Fibroblast of peridontal ligament (primary cell): Measurements from ENCODE around the gene SUMO2.
A peak's percentile ranks its signal among the peaks of the same experiment; 100 is the strongest.
"Not testable (repeated sequence)": the region's sequence is repeated elsewhere in the genome, so short reads cannot be mapped to it uniquely, and the experiment has no call there.

ENCODE experiments used
- DNase-seq: peaks from one replicate; pipeline ENCODE4 v3.0.0-alpha.2; 2010; ENCODE audit errors: extremely low read depth

Gene SUMO2

GRCh38 chr17:75144816-75145512 is 37.8 kb downstream of the SUMO2 start:
- no peak for DNase-seq

DNA sequence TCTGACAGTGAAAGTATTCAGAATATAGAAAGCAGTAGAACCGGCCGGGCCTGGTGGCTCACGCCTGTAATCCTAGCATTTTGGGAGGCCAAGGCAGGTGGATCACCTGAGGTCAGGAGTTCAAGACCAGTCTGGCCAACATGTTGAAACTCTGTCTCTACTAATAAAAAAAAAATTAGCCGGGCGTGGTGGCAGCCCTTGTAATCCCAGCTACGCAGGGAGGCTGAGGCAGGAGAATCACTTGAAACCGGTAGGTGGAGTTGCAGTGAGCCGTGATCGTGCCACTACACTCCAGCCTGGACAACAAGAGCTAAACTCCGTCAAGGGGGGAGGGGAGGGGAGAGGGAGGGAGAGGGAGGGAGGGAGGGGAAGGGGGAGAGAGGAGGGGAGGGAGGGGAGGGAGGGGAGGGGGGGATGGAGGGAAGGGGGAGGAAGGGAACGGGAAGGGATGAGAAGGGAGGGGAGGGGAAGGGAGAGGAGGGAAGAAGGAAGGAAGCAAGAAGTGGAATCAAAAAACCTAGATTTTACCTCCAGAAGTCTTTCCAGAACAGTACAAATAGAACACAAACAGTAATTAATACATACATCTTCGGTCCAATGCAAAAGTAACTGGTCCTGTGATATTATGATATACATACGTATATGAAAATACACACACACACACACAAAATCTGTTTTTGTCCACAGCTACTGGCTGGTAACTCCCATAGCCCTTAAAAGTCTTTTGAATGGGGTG is 40.4 kb downstream of the SUMO2 start:
- DNase-seq, result no peak

DNA sequence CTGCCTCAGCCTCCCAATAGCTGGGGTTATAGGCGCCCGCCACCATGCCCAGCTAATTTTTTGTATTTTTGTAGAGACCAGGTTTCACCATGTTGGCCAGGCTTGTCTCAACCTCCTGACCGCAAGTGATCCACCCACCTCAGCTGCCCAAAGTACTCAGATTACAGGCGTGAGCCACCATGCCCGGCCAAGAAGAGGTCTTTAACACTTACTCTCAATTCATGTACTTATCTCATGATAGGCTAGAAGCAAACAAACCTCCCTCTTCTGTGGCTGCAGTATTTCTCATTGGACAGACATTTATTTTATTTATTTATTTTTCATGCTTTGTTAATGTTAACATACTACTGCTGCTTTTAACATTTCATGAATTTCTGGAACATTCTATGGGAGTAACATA is 44.2 kb downstream of the SUMO2 start:
- DNase-seq, result no peak

DNA sequence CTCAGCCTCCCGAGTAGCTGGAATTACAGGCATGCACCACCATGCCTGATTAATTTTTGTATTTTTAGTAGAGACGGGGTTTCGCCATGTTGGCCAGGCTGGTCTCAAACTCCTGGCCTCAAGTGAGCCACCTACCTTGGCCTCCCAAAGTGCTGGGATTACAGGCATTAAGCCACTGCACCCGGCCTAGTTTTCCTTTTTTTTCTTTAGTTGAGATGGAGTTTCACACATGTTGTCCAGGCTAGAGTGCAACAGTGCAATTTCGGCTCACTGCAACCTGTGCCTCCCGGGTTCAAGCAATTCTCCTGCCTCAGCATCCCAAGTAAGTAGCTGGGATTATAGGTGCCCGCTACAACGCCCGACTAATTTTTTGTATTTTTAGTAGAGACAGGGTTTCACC is 45.0 kb downstream of the SUMO2 start:
- DNase-seq, result not testable (repeated sequence)

GRCh38 chr17:75135946-75136345 is 46.8 kb downstream of the SUMO2 start:
- DNase-seq, result no peak

DNA sequence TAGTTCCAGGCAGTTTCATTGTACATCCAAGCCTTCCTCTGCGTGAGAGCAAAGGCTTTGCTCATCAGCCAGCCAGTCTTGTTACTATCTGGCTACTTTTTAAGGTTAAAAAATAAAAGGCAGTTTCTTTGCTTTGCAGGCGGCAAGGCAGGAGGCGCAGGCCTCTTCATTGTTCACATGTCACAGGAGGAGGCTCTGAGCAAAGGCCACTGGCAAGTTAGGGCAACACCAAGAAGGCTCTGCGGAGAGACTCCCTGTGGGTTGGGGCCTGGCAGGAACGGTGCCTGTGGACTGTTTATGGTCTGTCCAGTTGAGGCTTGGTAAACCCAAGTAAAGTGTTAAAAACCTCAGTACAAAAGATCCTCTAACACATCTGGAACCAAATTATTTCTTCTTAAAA is 47.3 kb downstream of the SUMO2 start:
- no peak for DNase-seq

DNA sequence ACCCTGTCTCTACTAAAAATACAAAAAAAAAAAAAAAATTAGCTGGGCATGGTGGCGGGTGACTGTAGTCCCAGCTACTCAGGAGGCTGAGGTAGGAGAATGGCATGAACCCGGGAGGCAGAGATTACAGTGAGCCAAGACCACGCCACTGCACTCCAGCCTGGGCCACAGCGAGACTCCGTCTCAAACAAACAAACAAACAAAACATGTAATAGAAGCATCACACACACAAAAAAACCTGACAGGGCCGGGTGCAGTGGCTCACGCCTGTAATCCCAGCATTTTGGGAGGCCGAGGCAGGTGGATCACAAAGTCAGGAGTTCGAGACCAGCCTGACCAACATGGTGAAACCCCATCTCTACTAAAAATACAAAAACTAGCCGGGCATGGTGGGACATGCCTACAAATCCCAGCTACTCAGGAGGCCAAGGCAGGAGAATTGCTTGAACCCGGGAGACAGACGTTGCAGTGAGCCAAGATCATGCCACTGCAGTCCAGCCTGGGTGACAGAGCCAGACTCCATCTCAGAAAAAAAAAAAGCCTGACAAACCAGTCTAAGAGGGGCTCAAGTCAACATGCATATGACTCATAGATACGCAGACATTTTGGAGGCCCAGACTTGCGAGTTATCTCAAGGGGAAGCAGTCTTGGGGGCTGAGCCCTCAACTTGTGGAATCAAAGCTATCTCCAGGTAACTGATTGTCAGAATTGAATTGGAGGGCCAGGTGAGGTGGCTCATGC is 49.0 kb downstream of the SUMO2 start:
- DNase-seq, result not testable (repeated sequence)

- DNase-seq, result no peak
Measured at GRCh38 chr17:75133001-75133400, 49.8 kb downstream of the SUMO2 start.

GRCh38 chr17:75132018-75133000 is 50.5 kb downstream of the SUMO2 start:
- not testable (repeated sequence) for DNase-seq

DNA sequence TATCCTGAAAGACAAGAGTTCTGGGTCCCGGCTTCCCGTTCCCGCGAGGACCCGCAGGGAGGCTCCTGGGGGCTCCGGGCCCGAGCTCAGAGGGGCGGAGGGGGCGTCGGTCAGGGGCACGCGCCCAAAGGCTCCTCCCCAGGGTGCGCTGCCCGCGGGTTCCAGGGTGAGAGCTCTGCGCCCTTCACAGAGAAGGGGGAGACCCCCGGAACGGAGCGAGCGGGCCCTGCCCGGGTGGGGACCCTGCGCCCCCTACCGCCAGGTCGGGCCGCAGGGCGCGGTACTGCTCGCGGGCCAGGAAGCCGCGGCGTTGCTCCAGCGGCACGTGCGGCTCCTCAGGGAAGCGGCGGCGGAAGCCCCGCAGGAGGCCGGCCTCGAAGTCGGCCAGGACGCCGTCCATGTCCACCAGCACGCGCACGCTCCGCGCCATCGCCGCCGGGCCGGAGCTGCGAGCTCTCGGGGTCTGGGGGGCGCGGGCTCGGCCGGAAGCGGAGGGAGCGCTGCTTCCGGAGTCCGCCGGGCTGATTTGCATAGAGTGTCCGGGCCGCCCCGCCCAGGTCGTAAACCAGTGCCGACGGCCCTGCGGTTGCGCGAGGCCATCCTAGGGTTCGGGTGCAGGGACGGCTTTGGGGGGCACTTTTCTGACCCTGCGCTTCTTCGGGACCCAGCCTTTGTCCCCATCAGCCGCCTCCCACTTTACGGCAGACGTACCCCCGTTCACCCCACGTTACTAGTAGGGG is 51.3 kb downstream of the SUMO2 start, which contains the start of gene NT5C:
NT5C (minus strand) TSS at position 465 of the 740 bp plus-strand sequence; CDS start at position 430, 35 bp downstream.
- DNase-seq, result peak; percentile 59

DNA sequence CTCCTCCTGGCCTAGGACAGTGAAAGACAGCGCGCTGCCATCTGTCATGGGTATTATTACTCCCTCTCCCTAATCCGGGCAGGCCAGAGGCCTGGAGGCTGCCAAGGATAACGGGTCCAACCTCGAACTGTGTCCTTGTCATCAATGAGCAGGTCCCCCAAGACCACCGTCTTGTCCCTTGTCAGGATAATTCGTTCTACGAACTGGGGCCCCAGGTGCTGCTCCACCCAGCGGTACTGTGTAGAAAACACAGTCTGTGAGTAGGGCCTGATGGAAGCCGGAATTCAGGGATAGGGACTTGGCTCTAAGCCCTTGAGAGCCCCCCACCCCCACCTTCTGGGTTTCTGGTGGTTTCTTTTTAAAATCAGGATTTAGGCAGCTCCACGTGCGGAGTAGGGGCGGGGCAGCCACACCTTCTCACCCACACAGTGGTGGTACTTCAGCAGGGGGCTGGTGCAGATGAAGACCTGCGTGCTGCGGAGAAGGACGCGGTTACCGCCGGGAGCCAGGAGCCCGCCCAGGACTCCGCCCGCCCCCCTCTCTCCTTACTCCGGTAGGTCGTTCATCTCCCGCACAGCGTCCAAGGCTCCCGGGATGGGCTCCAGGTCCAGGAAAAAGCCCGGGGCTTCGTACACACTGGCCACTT is 52.0 kb downstream of the SUMO2 start:
- DNase-seq, result peak; percentile 44

DNA sequence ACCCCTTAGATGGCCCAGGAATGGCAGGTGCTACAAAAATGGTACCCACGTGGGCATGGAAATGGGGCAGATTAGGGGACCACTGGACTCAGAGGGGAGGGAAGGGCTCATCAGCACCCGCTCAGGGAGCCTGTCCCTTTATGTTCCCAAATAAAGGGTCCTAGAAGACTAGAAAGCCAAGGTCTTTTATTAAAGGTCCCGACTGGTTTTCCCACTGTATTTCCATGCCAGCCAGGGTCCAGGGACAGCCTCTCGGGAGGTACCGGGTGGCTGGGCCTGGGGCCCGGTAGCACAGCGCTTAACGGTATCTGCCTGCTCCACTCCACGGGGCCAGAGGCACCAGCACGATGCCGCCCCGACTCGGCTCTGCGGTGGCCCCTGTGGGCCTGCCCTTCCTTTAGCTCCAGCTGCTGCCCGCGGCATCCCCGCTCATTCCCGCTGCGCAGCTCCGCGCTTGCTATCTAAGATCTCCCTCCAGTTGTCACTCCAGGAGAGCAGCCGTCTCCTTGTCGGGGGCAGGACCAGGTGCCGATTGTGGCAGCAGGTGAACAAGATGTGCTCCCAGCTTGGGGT is 52.6 kb downstream of the SUMO2 start:
- no peak for DNase-seq

DNA sequence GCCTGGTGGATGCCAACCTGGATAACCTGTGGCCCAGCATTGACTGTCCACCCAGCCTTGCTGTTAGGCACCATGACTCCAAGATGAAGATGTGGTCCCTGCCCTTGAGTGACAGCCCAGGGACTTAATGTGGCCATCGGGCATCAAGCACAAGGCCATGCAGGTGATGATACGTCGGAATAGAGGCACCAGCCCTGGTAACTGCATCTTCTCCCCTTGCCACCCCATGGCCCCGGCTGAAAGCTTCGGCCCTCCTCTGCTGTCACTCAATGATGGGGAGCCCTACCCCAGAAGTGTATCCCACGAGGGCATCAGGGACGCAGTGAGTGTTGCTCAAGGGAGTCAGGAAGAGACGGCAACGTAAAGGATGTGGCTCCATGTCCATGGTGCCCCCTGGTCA is 53.2 kb downstream of the SUMO2 start:
- DNase-seq, result no peak

- no peak for DNase-seq
Measured at GRCh38 chr17:75128694-75129505, 53.9 kb downstream of the SUMO2 start.

- DNase-seq, result not testable (repeated sequence)
Measured at GRCh38 chr17:75127936-75128335, 54.8 kb downstream of the SUMO2 start.

DNA sequence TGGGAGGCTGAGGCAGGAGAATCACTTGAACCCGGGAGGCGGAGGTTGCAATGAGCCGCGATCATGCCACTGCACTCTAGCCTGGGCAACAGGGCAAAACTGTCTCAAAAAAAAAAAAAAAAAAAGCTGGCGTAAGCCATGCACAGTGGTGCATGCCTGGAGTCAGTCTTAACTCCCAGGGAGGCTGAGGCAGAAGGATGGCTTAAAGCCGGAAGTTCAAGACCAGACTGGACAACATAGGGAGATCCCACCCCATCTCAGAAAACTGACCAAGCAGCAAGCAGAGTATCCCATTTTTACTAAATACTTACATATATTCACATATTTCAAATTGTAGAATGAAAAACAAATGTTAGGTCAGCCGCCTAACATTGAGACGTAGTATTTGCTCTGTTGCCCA is 55.8 kb downstream of the SUMO2 start:
- no peak for DNase-seq

- no peak for DNase-seq
Measured at GRCh38 chr17:75125984-75126383, 56.8 kb downstream of the SUMO2 start.

- no peak for DNase-seq
Measured at GRCh38 chr17:75124819-75125162, 58.0 kb downstream of the SUMO2 start.
